ENCODE data around the gene CDNF.

CDNF gene

DNA sequence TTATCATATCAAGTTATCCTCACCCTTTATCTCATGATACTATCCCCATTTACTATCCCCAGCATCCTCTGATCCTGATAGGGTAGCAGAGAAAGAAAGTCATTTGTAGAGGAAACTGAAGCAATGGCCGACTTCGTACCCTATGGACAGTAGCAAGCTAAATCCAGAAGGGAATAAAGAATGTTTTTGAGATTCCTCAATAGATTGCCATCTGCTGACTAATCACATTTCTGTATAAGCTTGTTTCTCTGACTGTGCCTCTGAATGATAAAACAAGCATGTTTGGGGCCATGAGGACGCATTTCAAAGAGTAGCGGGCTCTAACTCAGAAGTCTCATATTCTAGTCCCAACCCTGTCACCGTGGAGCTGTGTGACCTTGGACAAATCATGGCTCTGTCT, 49.9 kb downstream of the CDNF start:
- DNase-seq (ENCODE audit: low spot score), result no peak

DNA sequence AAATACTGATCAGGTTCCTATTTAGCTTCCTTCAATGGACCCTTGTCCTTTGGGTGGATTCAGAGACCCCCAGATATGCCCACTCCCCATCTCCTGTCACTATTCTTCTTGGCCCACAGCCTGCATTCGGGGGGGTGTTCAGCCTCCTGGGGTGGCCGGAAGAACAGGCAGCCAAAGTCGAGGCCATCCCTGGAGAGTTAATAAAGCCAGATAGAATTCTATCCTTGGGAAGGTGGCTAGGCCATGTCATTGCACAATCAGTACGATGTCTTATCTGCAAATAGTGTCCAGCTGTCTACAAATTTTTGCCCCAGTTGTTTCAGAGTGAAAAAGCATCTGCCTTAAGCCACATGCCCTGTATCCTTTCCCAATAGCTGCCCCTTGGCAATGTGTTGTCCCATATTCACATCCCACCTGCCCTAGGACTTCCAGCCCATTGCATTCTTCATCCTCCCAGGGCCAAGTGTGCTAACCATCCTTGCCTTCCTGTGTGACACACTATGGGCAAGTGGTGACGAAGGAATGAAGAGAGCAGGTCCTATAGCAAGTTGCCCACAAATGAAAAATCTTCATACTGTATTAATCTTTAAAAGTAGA, 53.3 kb downstream of the CDNF start:
- no peak for DNase-seq (ENCODE audit: low spot score)

DNA sequence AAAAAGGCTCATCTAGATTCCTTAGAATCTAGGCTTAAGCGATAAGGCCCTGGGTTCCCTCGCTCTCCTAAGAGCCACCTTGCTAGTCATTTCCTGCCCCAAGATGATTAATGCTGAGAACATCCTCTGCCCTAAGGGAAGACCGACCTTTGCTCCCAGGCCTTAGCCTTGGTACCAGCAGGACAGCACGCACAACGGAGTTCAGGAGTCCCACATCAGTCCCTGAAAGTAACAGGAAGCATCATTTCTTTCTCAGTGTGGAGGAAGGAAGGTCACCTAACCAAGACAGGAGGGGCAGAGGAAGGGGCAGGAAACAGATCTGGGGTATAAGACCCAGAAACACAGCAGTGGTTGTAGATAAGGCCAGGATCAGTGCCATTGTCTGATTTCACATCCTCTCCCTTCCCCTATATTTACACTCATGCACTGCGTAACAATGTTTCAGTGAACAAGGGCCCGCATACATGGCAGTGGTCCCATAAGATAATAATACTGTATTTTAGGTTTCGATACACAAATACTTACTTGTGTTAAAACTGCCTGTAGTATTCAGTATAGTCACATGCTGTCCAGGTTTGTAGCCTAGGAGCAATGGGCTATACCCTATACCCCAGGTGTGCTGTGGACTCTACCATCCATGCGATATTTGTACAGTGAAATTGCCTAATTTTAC, 55.0 kb downstream of the CDNF start:
- DNase-seq (ENCODE audit: low spot score), result no peak

DNA sequence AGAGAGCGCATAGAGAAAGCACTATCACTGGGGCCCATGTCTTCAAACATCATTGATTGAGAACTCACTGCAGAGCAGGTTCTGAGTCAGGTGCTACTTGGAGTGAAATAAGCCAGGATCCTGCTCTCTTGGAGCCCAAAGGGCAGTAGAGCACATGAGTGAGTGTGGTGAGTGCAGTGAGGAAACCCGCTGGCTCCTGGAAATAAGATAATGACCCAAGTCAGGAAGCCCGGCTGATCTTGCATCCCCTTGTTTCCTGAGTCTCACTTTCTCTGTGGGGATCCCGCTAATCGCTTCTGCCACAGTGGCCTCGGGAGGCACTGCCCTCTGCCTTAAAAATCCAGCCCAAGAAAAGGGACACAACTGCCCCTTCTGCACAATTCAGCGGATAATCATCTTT, 56.1 kb downstream of the CDNF start:
- no peak for DNase-seq (ENCODE audit: low spot score)

DNA sequence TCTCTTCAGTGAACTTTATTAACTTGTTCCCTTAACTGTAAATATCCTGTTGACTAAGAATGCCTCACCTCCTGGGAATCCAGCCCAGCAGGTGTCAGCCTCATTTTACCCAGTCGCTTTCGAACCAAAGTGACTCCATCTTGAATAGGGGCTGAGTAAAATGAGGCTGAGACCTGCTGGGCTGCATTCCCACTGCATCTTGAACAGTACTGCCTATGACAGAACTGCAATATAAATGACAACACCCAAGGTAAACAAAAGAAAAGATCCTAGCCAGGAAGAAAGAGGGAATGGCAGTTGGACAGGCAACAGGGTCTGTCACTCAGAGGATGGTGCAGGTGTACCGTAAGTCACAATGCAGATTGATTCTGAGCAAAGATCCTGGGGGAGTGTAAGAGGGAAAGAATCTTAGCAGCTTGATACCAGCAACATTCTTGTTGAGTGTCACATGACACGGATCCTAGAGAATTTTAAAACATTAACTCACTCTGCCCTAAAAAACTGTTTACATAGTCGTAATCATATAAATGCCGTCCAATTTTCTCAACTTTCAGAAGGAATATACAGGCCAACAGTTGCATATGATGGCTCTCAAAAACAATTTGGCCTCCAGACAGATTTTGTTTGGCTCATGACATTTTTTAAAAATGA, 58.7 kb downstream of the CDNF start:
- no peak for DNase-seq (ENCODE audit: low spot score)

DNA sequence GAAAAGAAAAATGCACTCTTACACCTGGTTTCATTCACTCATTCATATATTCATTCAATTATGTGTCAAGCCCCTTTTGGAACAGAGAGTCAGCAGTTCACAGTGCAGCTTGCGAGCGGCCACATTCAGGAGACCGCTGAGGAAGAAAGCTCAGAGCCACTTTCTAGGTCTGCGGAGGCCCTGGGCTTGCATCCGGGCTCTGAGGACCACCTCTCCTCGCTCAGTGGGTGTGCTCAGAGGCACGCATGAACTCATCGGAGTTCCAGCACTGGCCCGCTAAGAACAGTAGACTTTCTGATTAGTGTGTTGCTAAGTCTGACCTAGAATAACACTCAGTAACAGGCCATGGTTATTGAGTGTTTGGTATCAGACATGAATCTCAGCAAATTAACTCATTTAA, 61.3 kb downstream of the CDNF start:
- DNase-seq (ENCODE audit: low spot score), result no peak

DNA sequence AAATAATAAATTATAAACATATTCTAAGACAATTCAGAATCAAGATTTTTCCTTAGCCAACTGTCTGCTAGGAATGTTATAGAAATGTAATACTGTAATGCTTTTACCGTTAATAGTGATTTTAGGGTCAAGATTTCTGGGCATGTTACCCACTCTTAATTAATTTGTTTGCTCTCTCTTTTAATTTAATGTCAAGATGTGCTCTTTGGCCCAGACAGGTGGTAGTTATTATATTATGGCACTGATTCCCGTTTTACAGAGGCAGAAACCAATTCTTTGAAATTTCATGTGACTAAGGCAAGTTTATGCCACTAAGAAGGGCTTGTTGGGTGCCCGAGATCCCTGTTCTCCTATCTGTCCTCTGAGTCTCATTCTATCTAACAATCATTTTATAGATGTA, 62.2 kb downstream of the CDNF start:
- DNase-seq (ENCODE audit: low spot score), result no peak

DNA sequence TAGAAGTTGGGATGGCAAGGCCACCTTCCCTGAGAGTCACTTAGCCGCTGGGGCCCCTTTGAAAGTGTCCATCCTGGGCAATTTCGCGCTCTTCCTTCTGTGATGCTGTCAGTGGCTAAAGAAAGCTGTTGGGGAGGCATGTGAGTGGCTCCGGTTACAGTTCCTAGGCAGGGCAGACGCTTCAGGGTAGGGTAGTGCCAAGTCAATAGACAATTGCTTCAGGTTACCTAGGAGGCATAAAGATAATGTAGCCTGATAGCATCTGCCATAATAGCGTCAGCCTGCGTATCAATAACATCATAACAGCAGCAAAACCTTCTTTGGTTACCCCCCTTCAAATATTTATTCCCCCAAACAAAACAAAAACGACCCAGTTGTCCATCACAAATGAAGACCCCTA, 63.0 kb downstream of the CDNF start, which contains the start of gene FAM107B:
Gene FAM107B, minus strand, starts transcription at position 101 of the 400 bp plus-strand sequence. CDS start 234 bp downstream, outside the sequence.
- DNase-seq (ENCODE audit: low spot score), result no peak

DNA sequence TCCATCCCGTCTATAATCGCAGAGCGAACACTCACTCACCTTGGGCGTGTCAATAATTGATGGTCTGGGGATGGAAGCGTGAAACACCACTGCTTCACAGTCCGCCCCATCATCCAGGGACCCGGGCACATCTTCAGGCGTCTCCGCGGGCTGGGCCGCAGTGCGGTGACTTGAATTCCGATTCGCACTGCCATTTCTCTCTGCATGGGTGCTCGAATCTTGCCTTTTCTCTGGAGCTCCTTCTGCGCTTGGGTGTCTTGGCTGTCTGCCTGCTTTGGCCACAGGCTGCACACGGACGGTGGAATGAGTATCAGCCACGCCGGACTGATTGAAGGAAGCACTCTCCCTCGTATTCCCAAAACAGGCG, 63.6 kb downstream of the CDNF start:
- no peak for DNase-seq (ENCODE audit: low spot score)

DNA sequence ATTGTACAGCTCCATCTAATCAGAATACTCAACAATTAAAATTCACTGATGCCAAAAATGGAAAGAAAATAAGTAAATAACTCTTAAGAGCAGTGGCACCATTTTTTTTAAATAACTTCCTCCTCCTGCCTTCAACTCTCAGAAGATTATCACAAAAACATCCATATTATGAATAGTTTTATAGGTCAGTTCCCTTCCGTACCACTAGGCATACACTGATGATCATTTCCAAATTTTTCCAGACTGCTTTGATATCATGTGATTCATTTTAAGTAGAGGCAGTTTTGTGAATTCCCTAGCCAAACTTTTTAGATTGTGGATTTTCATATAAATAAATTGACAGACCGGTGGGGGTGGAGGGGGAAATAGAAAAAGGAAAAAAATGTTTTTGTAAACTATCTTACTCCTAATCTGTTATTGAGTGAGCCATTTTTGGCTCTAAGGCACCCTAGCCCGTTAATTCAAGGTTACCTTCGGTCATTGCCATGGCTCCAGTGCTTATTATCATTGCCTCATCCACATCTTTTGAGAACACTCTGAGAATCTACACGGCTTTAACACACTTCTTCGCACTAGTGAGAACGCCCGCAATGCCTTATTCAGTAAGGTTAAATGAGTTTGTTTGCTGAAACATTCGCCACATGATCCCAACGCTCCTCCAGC, 64.2 kb downstream of the CDNF start:
- DNase-seq (ENCODE audit: low spot score), result no peak

DNA sequence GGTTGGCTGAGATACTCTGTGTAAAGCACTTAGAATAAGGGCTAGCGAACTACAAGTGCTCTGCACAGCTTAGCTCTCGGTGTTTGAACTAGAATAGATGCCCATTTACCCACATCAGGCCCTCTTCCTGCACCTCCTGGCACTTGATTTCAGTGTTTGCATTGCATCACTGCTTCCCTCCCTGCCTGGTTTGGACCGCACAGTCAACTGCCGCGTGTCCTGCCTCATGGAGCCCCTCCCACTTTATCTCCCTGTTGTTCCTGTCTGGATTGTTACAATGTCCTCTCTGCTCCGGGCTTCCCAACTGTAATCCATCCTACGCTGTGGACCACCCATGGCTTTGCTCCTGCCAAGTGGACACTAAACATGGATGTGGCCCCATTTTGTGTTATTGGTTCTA, 65.4 kb downstream of the CDNF start:
- no peak for DNase-seq (ENCODE audit: low spot score)

DNA sequence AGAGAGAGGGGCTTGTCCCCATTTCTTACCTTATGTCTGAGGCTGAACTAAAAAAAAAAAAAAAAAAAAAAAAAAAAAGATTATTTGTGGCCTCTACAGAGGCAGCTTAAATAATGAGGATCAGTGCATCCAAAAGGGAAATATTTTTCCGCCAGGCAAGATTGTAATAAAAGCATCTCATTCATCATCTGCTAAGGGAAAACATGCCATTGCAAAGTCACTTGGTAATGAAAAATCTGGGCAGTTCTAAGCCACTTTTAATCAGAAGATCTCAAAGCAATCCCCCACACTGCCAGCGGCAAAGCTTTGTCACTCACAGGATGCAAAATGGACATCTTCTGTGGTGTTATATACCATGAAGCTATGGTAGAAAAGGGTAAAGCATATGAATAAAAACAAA, 66.9 kb downstream of the CDNF start:
- DNase-seq (ENCODE audit: low spot score), result no peak

Data from pons (tissue), 1 donor.